HepG2 (cell line): Measurements from ENCODE around the gene AKR1C4. TPM values are rescaled to one million over a fixed set of nuclear protein-coding genes. Genes with fewer than 3 reads are reported as not detected.

Experiments
- ATAC-seq: fragments of 200-7000 bp; cut with Tn5 transposase; 3 replicates; pipeline ENCODE4 v1.9.1; 2020; ENCODE audit warnings: mild to moderate bottlenecking, moderate library complexity
- BruUV-seq: library from RNA; stranded (reverse); fragments of 400-500 nt; replicated peaks from 2 replicates; lab custom pipeline; 2021; lab: Mats Ljungman, UMichigan
- CTCF ChIA-PET: fragments of 300-600 bp; formaldehyde crosslinking; extraction: SDS; loops from one replicate; lab custom pipeline; 2021; ENCODE audit warnings: low total read pairs, inconsistent platforms, low intra/inter-chr PET ratio; lab: Yijun Ruan, JAX
- POLR2A ChIA-PET: fragments of 350-600 bp; sonication (Branson Sonifier 250); formaldehyde crosslinking; loops from one replicate; lab custom pipeline; 2020; ENCODE audit warnings: antibody characterized with exemption, inconsistent platforms; lab: Yijun Ruan, JAX
- DNase-seq: peaks from one replicate; pipeline ENCODE4 v3.0.0-alpha.2; 2015; ENCODE audit warnings: low spot score
- FAIRE-seq: peaks from 3 replicates; lab custom pipeline; 2011; peaks lifted over from hg19 to GRCh38; lab: Jason Lieb, UNC
- H2AFZ ChIP-seq: one replicate; pipeline ENCODE4 v1.6.1; 2011; ENCODE audit warnings: low read length, inconsistent platforms
- H3K27ac ChIP-seq: fragments of 300-600 bp; 3 replicates; pipeline ENCODE4 v1.8.0; 2011; ENCODE audit warnings: mixed run types, mild to moderate bottlenecking, mixed read lengths, low read length, inconsistent platforms; ENCODE audit not compliant: insufficient read depth; ENCODE audit errors: extremely low read length
- H3K27me3 ChIP-seq, 2 experiments: fragments of 200-600 bp in 1 of 2; 2 replicates in 1 of 2; 3 replicates in 1 of 2; pipeline versions ENCODE4 v1.6.0 to v1.8.0; 2011; ENCODE audit warnings: low read length in 2 of 2, mild to moderate bottlenecking in 2 of 2, moderate library complexity in 2 of 2, inconsistent platforms in 1 of 2; ENCODE audit not compliant: insufficient read depth in 2 of 2, control insufficient read depth in 1 of 2
- H3K36me3 ChIP-seq, 2 experiments: fragments of 200-600 bp in 1 of 2; replicated peaks in 1 of 2; 2 replicates in 1 of 2; 3 replicates in 1 of 2; pipeline versions ENCODE4 v1.5.1 to v1.8.0; 2011; ENCODE audit warnings: low read length in 2 of 2, inconsistent platforms in 1 of 2; ENCODE audit not compliant: insufficient read depth in 2 of 2, control insufficient read depth in 1 of 2
- H3K4me1 ChIP-seq: 2 replicates; pipeline ENCODE4 v1.5.1; 2012; ENCODE audit warnings: low read length, inconsistent platforms; ENCODE audit not compliant: insufficient read depth
- H3K4me2 ChIP-seq: 2 replicates; pipeline ENCODE4 v1.6.0; 2011; ENCODE audit warnings: low read depth, low read length, inconsistent platforms
- H3K4me3 ChIP-seq, 3 experiments: fragments of 200-600 bp in 1 of 3; sonication (generic), shearing (Covaris generic) in 1 of 3; replicated peaks in 1 of 3; 2 replicates each; pipeline ENCODE4 v1.5.1; 2011 to 2016; ENCODE audit warnings: low read length in 3 of 3, inconsistent platforms in 2 of 3, low read depth in 2 of 3, mild to moderate bottlenecking in 2 of 3, control low read depth in 1 of 3, mixed read lengths in 1 of 3; ENCODE audit not compliant: insufficient read depth in 1 of 3
- H3K79me2 ChIP-seq: one replicate; pipeline ENCODE4 v1.6.1; 2011; ENCODE audit warnings: low read length, inconsistent platforms; ENCODE audit not compliant: insufficient read depth
- H3K9ac ChIP-seq: 2 replicates; pipeline ENCODE4 v1.6.0; 2011; ENCODE audit warnings: mild to moderate bottlenecking, low read depth, low read length, inconsistent platforms; ENCODE audit not compliant: insufficient read depth
- H3K9me3 ChIP-seq: 2 replicates; pipeline ENCODE4 v1.5.1; 2012; ENCODE audit warnings: mild to moderate bottlenecking, low read length
- H4K20me1 ChIP-seq: 2 replicates; pipeline ENCODE4 v1.6.0; 2011; ENCODE audit warnings: inconsistent platforms, mild to moderate bottlenecking, low read length, moderate library complexity; ENCODE audit not compliant: insufficient read depth
- ARNTL ChIP-seq: sonication (generic); formaldehyde crosslinking; IDR thresholded peaks from 2 replicates; pipeline ENCODE4 v1.4.0; 2020; ENCODE audit warnings: mild to moderate bottlenecking, missing genetic modification reagents
- CHD2 ChIP-seq: IDR thresholded peaks from 2 replicates; pipeline ENCODE4 v1.6.1; 2011; ENCODE audit warnings: low read depth, low read length, improper control_type of control experiment
- FIP1L1 ChIP-seq: fragments of 200-400 bp; formaldehyde crosslinking; IDR thresholded peaks from 2 replicates; pipeline ENCODE4 v1.6.1; 2018; ENCODE audit warnings: low read depth, mild to moderate bottlenecking, low read length, moderate library complexity, borderline replicate concordance; ENCODE audit not compliant: insufficient read depth
- FOXA1 ChIP-seq, 2 experiments: fragments of 450-650 bp in 1 of 2; sonication (generic) in 1 of 2; formaldehyde crosslinking in 1 of 2; IDR thresholded peaks; 2 replicates each; pipeline versions ENCODE4 v1.4.0 to v1.6.1; 2016 to 2020; ENCODE audit warnings: missing genetic modification reagents in 1 of 2
- FOXA3 ChIP-seq: IDR thresholded peaks from 2 replicates; pipeline ENCODE4 v1.6.1; 2016; ENCODE audit warnings: missing genetic modification reagents, missing compliant biosample characterization
- KLF9 ChIP-seq: IDR thresholded peaks from 2 replicates; pipeline ENCODE4 v1.6.1; 2016; ENCODE audit warnings: low read depth
- MLLT10 ChIP-seq: sonication (generic); formaldehyde crosslinking; IDR thresholded peaks from 2 replicates; pipeline ENCODE4 v1.4.0; 2020; ENCODE audit warnings: missing genetic modification reagents
- NCOR1 ChIP-seq: fragments of 200-600 bp; sonication (generic); IDR thresholded peaks from 2 replicates; pipeline ENCODE4 v1.7.0; 2017; ENCODE audit warnings: antibody characterized with exemption, low read length, borderline replicate concordance
- RARG ChIP-seq: sonication (generic); formaldehyde crosslinking; IDR thresholded peaks from 2 replicates; pipeline ENCODE4 v1.4.0; 2020; ENCODE audit warnings: low read depth, mild to moderate bottlenecking, missing genetic modification reagents
- SAFB2 ChIP-seq: sonication (generic); formaldehyde crosslinking; IDR thresholded peaks from 2 replicates; pipeline ENCODE4 v1.5.1; 2020; ENCODE audit warnings: missing genetic modification reagents, low read depth, mild to moderate bottlenecking, borderline replicate concordance
- SAP130 ChIP-seq: IDR thresholded peaks from 2 replicates; pipeline ENCODE4 v1.6.1; 2016; ENCODE audit warnings: low read depth
- SIX4 ChIP-seq: sonication (generic); formaldehyde crosslinking; IDR thresholded peaks from 2 replicates; pipeline ENCODE4 v1.4.0; 2020; ENCODE audit warnings: missing genetic modification reagents
- SMAD3 ChIP-seq: sonication (generic); formaldehyde crosslinking; IDR thresholded peaks from 2 replicates; pipeline ENCODE4 v1.4.0; 2020; ENCODE audit warnings: missing genetic modification reagents
- SOX13 ChIP-seq, 3 experiments: fragments of 450-650 bp in 1 of 3; sonication (generic) in 1 of 3; formaldehyde crosslinking in 1 of 3; IDR thresholded peaks in 2 of 3; conservative IDR thresholded peaks in 1 of 3; 2 replicates each; pipeline versions ENCODE4 v1.5.0 to v1.6.1; 2016 to 2020; ENCODE audit warnings: antibody characterized with exemption in 1 of 3, mild to moderate bottlenecking in 1 of 3, missing compliant biosample characterization in 1 of 3, missing genetic modification reagents in 1 of 3, moderate library complexity in 1 of 3
- THAP11 ChIP-seq: IDR thresholded peaks from 2 replicates; pipeline ENCODE4 v1.6.1; 2016; ENCODE audit warnings: missing biosample characterization, missing genetic modification reagents
- ZNF235 ChIP-seq: sonication (generic); formaldehyde crosslinking; IDR thresholded peaks from 2 replicates; pipeline ENCODE4 v1.8.1; 2023; ENCODE audit warnings: mild to moderate bottlenecking, missing genetic modification reagents, borderline replicate concordance
- ZNF33A ChIP-seq: sonication (generic); formaldehyde crosslinking; IDR thresholded peaks from 2 replicates; pipeline ENCODE4 v1.5.1; 2020; ENCODE audit warnings: missing genetic modification reagents, mild to moderate bottlenecking, moderate library complexity, borderline replicate concordance
- ZNF430 ChIP-seq: sonication (generic); formaldehyde crosslinking; IDR thresholded peaks from 2 replicates; pipeline ENCODE4 v1.9.0; 2021; ENCODE audit warnings: mild to moderate bottlenecking, missing genetic modification reagents
- ZNF451 ChIP-seq: sonication (generic); formaldehyde crosslinking; IDR thresholded peaks from 2 replicates; pipeline ENCODE4 v1.5.0; 2020; ENCODE audit warnings: mild to moderate bottlenecking, missing genetic modification reagents
- ZNF644 ChIP-seq: IDR thresholded peaks from 2 replicates; pipeline ENCODE4 v1.6.1; 2016; ENCODE audit warnings: low read depth
- WGBS: methylation state at CpG from one replicate; pipeline ENCODE4 v1.1.6; 2017; ENCODE audit warnings: low lambda C conversion rate; 5-methylcytosine and 5-hydroxymethylcytosine counted together
- in situ Hi-C: cut with HindIII; loops from 2 replicates; pipeline ENCODE4 v1.10.0; 2017; ENCODE audit warnings: low pct_unique_long_range_greater_than_20kb; ENCODE audit not compliant: extremely low pct_ligation_motif_present
- intact Hi-C: fragments of 100-400 bp; cut with micrococcal nuclease; formaldehyde crosslinking; loops from one replicate; pipeline ENCODE4 v1.10.0; 2022; ENCODE audit not compliant: unreplicated experiment
- polyA plus RNA-seq, 8 experiments: library from polyadenylated mRNA; depleted of rRNA in 3 of 8; stranded (reverse) in 7 of 8; unstranded in 1 of 8; fragments of >200 nt; fragmentation: Illumina TruSeq in 4 of 8; extraction: Trizol in 4 of 8; gene quantifications; 2 replicates each; pipeline versions ENCODE4 v1.2.1 to v1.2.3, GENCODE V29; 2011 to 2016; ENCODE audit warnings: low read depth in 4 of 8, missing spikeins in 1 of 8, mixed read lengths in 1 of 8; ENCODE audit not compliant: insufficient read depth in 1 of 8
- total RNA-seq, 5 experiments: library from RNA; depleted of rRNA; stranded (reverse); fragments of >200 nt; fragmentation: Illumina TruSeq; extraction: Trizol; gene quantifications; 2 replicates each; pipeline ENCODE4 v1.2.3, GENCODE V29; 2016; ENCODE audit warnings: low read depth in 1 of 5
- TF ChIP-seq, protein P1 (sequence below): sonication (generic); formaldehyde crosslinking; conservative IDR thresholded peaks from 2 replicates; pipeline ENCODE4 v1.4.0; 2020; ENCODE audit warnings: missing genetic modification reagents
- TF ChIP-seq, protein P2 (sequence below): sonication (generic); formaldehyde crosslinking; IDR thresholded peaks from 2 replicates; pipeline ENCODE4 v1.8.0; 2022; ENCODE audit warnings: mild to moderate bottlenecking, missing genetic modification reagents; ENCODE audit not compliant: insufficient replicate concordance

The AKR1C4 gene
- total and polyA plus RNA-seq, 2 of the 13 experiments (the other 11 are each of a cell fraction or from before 2014, with no cell fraction given): 0.18 to 1.3 TPM

DNA sequence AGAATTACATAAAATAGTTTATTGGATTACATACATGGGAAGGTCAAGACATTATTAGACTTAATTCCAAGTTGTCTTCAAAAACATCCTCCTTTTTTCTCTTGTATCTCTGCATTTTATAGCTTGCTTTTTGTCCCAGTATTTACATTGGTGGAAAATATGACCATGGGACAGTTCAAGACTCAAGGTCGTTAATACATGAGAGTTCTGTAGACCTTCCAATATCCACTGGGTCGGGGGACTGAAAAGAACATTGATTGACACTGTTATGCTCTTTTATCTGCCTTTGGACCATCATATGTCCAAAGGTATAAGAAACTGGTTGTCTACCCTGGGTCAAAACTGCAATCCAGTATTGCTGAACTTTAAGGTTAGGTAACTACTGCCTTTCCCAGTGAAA, 36.7 kb downstream of the AKR1C4 start:
- H3K4me2 ChIP-seq: no peak overlapping the region
- intact Hi-C loops: no loop called here
- 56% methylated on average over 2 of the region's 2 CpGs for WGBS
- no peak for FAIRE-seq
- H4K20me1 ChIP-seq: no peaks in the 10 kb centered on the region
- peak; percentile 35 for DNase-seq
- H3K79me2 ChIP-seq: no peaks in the 10 kb centered on the region
- peak overlapping the region; percentile 55 for H3K27ac ChIP-seq
- H2AFZ ChIP-seq: no peak overlapping the region
- peaks cover 37% of the 10 kb centered on the region for H3K4me1 ChIP-seq
- ChIA-PET CTCF (no interaction called here), POLR2A (interaction anchor here (0.8 to 2.1 kb wide), 3 partner anchors 14 to 90 kb away, joined by 3 to 14 read pairs (median 4); no protein-coding TSS in a partner anchor)
- H3K9me3 ChIP-seq: peaks cover 35% of the 10 kb centered on the region
- H3K4me3 ChIP-seq: no peak overlapping the region
- no peaks in the 10 kb centered on the region for H3K36me3 ChIP-seq
- no peak overlapping the region for H3K9ac ChIP-seq
- no peak; the same call in 2 of the 3 replicates for ATAC-seq
- no TSS peak for BruUV-seq
- in situ Hi-C loops: no loop called here
- H3K27me3 ChIP-seq: no peaks in the 10 kb centered on the region
- TF ChIP-seq RARG (CRISPR knock-in tag) (no peak), FOXA1 (IDR thresholded peaks at IDR 0.05) (no peak), FOXA1 (CRISPR knock-in tag; IDR thresholded peaks at IDR 0.05) (peak; percentile 54), SAP130 (CRISPR knock-in tag) (no peak), FOXA3 (CRISPR knock-in tag) (peak; percentile 56), ZNF644 (CRISPR knock-in tag) (peak; percentile 33; the same call in 1 of the 2 replicates), NCOR1 (0 out of 2 replicates have a peak, but pooled peaks have one; percentile 17), MLLT10 (CRISPR knock-in tag) (no peak), ZNF33A (CRISPR knock-in tag) (no peak), ARNTL (CRISPR knock-in tag) (no peak), SIX4 (no peak), THAP11 (no peak), ZNF430 (no peak), FIP1L1 (no peak), KLF9 (CRISPR knock-in tag) (no peak), CHD2 (no peak), SOX13 (IDR thresholded peaks at IDR 0.05) (no peak), SOX13 (CRISPR knock-in tag; conservative IDR thresholded peaks at IDR 0.05 in 1 of 2, IDR thresholded peaks at IDR 0.05 in 1 of 2) (peak in 1 of 2 experiments; percentile 26; a peak in 1 of 4 replicates), ZNF235 (CRISPR knock-in tag) (no peak), SMAD3 (CRISPR knock-in tag) (no peak), ZNF451 (CRISPR knock-in tag) (no peak), SAFB2 (CRISPR knock-in tag) (no peak)
- TF ChIP-seq, protein P1, sequence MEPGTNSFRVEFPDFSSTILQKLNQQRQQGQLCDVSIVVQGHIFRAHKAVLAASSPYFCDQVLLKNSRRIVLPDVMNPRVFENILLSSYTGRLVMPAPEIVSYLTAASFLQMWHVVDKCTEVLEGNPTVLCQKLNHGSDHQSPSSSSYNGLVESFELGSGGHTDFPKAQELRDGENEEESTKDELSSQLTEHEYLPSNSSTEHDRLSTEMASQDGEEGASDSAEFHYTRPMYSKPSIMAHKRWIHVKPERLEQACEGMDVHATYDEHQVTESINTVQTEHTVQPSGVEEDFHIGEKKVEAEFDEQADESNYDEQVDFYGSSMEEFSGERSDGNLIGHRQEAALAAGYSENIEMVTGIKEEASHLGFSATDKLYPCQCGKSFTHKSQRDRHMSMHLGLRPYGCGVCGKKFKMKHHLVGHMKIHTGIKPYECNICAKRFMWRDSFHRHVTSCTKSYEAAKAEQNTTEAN (CRISPR knock-in tag): no peak
- TF ChIP-seq, protein P2, sequence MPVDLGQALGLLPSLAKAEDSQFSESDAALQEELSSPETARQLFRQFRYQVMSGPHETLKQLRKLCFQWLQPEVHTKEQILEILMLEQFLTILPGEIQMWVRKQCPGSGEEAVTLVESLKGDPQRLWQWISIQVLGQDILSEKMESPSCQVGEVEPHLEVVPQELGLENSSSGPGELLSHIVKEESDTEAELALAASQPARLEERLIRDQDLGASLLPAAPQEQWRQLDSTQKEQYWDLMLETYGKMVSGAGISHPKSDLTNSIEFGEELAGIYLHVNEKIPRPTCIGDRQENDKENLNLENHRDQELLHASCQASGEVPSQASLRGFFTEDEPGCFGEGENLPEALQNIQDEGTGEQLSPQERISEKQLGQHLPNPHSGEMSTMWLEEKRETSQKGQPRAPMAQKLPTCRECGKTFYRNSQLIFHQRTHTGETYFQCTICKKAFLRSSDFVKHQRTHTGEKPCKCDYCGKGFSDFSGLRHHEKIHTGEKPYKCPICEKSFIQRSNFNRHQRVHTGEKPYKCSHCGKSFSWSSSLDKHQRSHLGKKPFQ (CRISPR knock-in tag): no peak
